GM10266 (cell line): Measurements from ENCODE around the gene FFAR1.

Source experiments
- DNase-seq: peaks from one replicate; pipeline ENCODE4 v3.0.0; 2012; ENCODE audit errors: extremely low spot score
- CTCF ChIP-seq: IDR thresholded peaks from 2 replicates; pipeline ENCODE4 v1.5.1; 2012; ENCODE audit warnings: mild to moderate bottlenecking, low read depth; ENCODE audit not compliant: control insufficient read depth, insufficient read depth; ENCODE audit errors: missing control alignments

The FFAR1 gene

GRCh38 chr19:35341006-35341405, 6.7 kb upstream of the FFAR1 start:
- TF ChIP-seq CTCF, result no peak
- no peak for DNase-seq

DNA sequence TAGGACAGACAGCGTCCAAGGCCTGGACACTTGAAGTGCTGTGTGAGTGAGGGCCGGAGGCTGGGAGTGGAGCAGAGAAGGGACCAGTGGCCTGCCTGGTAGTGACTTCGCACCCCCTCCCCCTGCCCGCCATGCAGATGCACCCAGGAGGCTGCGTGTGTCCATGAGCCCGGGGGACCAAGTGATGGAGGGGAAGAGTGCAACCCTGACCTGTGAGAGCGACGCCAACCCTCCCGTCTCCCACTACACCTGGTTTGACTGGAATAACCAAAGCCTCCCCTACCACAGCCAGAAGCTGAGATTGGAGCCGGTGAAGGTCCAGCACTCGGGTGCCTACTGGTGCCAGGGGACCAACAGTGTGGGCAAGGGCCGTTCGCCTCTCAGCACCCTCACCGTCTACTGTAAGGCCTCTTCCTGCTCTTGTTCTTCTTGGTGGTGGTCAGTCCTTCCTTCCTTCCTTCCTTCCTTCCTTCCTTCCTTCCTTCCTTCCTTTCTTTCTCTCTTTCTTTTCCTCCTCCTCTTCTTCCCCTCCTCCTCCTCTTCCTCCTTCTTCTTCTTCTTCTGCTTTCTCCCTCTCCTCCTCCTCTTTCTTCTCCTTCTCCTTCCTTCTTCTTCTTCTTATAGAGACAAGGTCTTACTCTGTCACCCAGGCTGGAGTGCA, 6.0 kb upstream of the FFAR1 start:
- no peak for TF ChIP-seq CTCF
- no peak for DNase-seq

GRCh38 chr19:35342430-35342829, 5.3 kb upstream of the FFAR1 start:
- no peak for DNase-seq
- no peak for TF ChIP-seq CTCF

DNA sequence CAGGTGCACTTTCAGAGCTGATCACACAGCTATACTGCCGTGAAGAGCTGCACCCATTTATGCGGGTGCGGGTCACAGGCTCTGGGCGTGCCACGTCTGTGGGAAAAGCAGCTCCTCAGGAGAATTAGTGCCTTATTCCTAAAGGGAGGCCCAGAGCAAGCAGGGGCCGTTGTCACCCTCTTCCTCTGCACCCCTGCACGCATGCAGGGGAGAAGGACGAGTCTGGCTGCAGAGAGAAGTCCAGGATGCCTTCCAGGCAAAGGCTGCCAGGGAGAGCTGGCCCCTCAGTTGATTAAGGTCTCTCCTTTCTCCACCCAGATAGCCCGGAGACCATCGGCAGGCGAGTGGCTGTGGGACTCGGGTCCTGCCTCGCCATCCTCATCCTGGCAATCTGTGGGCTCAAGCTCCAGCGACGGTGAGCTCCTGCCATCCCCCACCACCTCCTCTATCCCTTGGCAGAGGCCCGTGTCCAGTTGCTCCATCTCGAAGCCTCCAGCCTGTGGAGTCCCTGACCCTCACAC, 3.1 kb upstream of the FFAR1 start:
- no peak for DNase-seq
- no peak for TF ChIP-seq CTCF

DNA sequence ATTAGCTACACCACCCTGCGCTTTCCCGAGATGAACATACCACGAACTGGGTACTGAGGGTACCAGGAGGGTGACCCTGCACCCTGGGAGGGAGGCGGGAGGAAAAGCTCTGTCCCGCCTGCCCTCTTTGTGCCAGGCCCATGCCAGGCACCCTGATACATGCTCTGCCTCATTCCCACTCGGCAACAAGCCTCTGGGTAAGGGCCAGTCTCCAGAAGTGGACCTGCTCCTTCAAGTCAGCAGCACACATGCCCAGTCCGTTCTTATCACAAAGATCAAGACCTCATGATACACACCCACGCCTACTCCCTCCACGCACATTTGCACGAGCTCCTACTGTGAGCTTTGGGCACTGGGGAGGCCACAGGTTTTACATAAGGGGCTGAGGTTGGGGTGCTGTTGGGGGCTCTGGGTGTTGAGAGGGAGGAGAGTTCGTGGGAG, 2.0 kb upstream of the FFAR1 start:
- DNase-seq, result no peak
- TF ChIP-seq CTCF, result no peak

DNA sequence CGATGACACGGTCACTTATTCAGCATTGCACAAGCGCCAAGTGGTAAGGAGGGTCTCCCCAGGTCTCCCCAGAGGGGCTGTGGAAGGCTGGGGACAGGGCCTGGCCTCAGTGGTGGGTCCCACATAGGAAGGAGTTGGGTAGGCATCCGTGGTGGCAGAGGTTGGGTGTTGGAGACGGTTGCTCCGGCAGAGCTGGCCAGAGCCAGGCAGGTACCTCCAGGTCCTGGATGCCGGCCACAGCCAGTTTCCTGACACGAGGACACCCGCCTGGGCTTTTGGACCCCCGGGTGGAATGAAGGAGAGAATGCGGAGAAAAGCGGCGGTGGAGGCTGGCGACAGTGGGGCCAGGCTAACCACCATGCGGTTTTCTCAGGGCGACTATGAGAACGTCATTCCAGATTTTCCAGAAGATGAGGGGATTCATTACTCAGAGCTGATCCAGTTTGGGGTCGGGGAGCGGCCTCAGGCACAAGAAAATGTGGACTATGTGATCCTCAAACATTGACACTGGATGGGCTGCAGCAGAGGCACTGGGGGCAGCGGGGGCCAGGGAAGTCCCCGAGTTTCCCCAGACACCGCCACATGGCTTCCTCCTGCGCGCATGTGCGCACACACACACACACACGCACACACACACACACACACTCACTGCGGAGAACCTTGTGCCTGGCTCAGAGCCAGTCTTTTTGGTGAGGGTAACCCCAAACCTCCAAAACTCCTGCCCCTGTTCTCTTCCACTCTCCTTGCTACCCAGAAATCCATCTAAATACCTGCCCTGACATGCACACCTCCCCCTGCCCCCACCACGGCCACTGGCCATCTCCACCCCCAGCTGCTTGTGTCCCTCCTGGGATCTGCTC, 1.3 kb upstream of the FFAR1 start:
- TF ChIP-seq CTCF, result no peak
- DNase-seq, result peak; percentile 69

- DNase-seq, result no peak
- TF ChIP-seq CTCF, result no peak
Observed at GRCh38 chr19:35347930-35348298, 212 bp downstream of the FFAR1 start.
